IPS-18c (cell line): ENCODE results near the gene STEAP3.
"Not testable (repeated sequence)": the region's sequence is repeated elsewhere in the genome, so short reads cannot be mapped to it uniquely, and the experiment has no call there.

ENCODE experiments used
- H3K4me3 ChIP-seq: 2 replicates; pipeline ENCODE4 v1.7.0; 2013; ENCODE audit warnings: low read depth, mild to moderate bottlenecking, low read length, moderate library complexity; ENCODE audit not compliant: insufficient read depth
- H3K9me3 ChIP-seq: one replicate; pipeline ENCODE4 v1.6.1; 2013; ENCODE audit warnings: mild to moderate bottlenecking, low read length, moderate library complexity; ENCODE audit not compliant: control insufficient read depth, insufficient read depth

STEAP3 gene

GRCh38 chr2:119264781-119265692, 41.4 kb downstream of the STEAP3 start:
- Histone ChIP-seq H3K4me3 (no peak overlapping the region), H3K9me3 (no peaks in the 10 kb centered on the region)

GRCh38 chr2:119265693-119266066, 42.0 kb downstream of the STEAP3 start:
- no peaks in the 10 kb centered on the region for H3K9me3 ChIP-seq
- no peak overlapping the region for H3K4me3 ChIP-seq

GRCh38 chr2:119266091-119266589, 42.5 kb downstream of the STEAP3 start:
- Histone ChIP-seq H3K4me3 (no peak overlapping the region), H3K9me3 (no peaks in the 10 kb centered on the region)

GRCh38 chr2:119267604-119268003, 44.0 kb downstream of the STEAP3 start:
- Histone ChIP-seq H3K4me3 (no peak overlapping the region), H3K9me3 (no peaks in the 10 kb centered on the region)

- Histone ChIP-seq H3K4me3 (no peak overlapping the region), H3K9me3 (no peaks in the 10 kb centered on the region)
These were observed 53.2 kb downstream of the STEAP3 start for GRCh38 chr2:119276864-119277263.

GRCh38 chr2:119278385-119278784, 54.8 kb downstream of the STEAP3 start:
- H3K4me3 ChIP-seq, H3K9me3 ChIP-seq: not testable (repeated sequence)

- no peaks in the 10 kb centered on the region for H3K9me3 ChIP-seq
- no peak overlapping the region for H3K4me3 ChIP-seq
These were observed 55.3 kb downstream of the STEAP3 start for GRCh38 chr2:119278946-119279345.

GRCh38 chr2:119279666-119280065, 56.0 kb downstream of the STEAP3 start:
- no peak overlapping the region for H3K4me3 ChIP-seq
- no peaks in the 10 kb centered on the region for H3K9me3 ChIP-seq

GRCh38 chr2:119280680-119281079, 57.0 kb downstream of the STEAP3 start:
- Histone ChIP-seq H3K9me3 (no peaks in the 10 kb centered on the region), H3K4me3 (no peak overlapping the region)

GRCh38 chr2:119282146-119282995, 58.7 kb downstream of the STEAP3 start:
- Histone ChIP-seq H3K9me3 (no peaks in the 10 kb centered on the region), H3K4me3 (no peak overlapping the region)

- Histone ChIP-seq H3K4me3 (no peak overlapping the region), H3K9me3 (no peaks in the 10 kb centered on the region)
These were observed 59.4 kb downstream of the STEAP3 start for GRCh38 chr2:119282996-119283511.

GRCh38 chr2:119283873-119284331, 60.3 kb downstream of the STEAP3 start:
- H3K4me3 ChIP-seq, result no peak overlapping the region
- no peaks in the 10 kb centered on the region for H3K9me3 ChIP-seq

- Histone ChIP-seq H3K9me3 (no peaks in the 10 kb centered on the region), H3K4me3 (no peak overlapping the region)
These were observed 63.0 kb downstream of the STEAP3 start for GRCh38 chr2:119286661-119287060.

GRCh38 chr2:119288576-119288975, 64.9 kb downstream of the STEAP3 start:
- no peak overlapping the region for H3K4me3 ChIP-seq
- no peaks in the 10 kb centered on the region for H3K9me3 ChIP-seq

- no peak overlapping the region for H3K4me3 ChIP-seq
These were observed 65.5 kb downstream of the STEAP3 start for GRCh38 chr2:119289093-119289492.

GRCh38 chr2:119289642-119290041, 66.0 kb downstream of the STEAP3 start:
- Histone ChIP-seq H3K4me3 (no peak overlapping the region), H3K9me3 (no peaks in the 10 kb centered on the region)

More at GRCh38 chr2:119289093-119289492, 65.5 kb downstream of the STEAP3 start:
- H3K9me3 ChIP-seq, result no peaks in the 10 kb centered on the region

- H3K4me3 ChIP-seq, result no peak overlapping the region
- no peaks in the 10 kb centered on the region for H3K9me3 ChIP-seq
These were observed 67.4 kb downstream of the STEAP3 start for GRCh38 chr2:119290859-119291587.
